ENCODE measurements around the gene ELL. TPM values are rescaled to one million over a fixed set of nuclear protein-coding genes. Genes with fewer than 3 reads are reported as not detected.

Gene ELL
- total and polyA plus RNA-seq, 9 of the 15 experiments (the other 6 are each of a cell fraction or from before 2014, with no cell fraction given) = 0.24 to 22.5 (median 4.1) TPM

DNA sequence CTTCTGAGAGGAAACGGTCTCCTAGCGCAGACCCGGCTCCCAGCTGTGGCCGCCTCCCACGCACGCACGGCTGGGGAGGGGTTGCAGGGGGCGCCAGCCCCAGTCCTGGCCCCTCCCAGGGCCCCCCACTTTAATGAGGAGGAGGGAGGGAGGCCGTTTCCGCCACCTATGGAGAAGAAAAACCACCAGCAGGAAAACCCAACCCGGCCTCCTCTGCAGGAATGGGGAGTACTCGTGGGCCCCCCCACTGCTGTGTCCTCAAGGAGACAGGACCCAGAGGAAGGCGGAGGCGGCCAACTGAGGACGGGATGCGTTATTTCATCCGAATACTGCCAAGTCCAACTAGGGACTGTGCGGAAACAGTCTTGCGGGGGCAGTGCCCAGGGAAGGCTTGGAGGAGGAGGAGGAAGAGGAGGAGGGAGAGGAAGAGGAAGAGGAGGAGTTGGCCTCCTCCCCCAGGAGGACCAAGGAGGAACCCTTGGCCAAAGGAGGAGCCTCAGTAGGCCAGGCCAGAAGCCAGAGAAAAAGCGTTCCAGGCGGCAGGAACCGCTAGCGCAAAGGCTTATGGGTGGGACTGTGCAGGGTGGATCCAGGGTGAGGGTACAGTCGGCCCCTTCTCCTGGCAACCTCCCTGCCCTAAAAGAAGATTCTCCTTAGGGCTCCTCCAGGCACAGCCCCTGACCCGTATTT lies 106.5 kb downstream of the ELL start (continued):
- no peak for TF ChIP-seq REST (IDR thresholded peaks at IDR 0.05; ENCODE audit: borderline replicate concordance)
- peak; percentile 74; the same call in 1 of the 2 replicates for TF ChIP-seq REST (CRISPR knock-in tag; IDR thresholded peaks at IDR 0.05; ENCODE audit: low read depth)
- TF ChIP-seq ARID4B (CRISPR knock-in tag; IDR thresholded peaks at IDR 0.05) = no peak
- TF ChIP-seq HIVEP1 (CRISPR knock-in tag; IDR thresholded peaks at IDR 0.05) = peak; percentile 85
- TF ChIP-seq SUPT5H (IDR thresholded peaks at IDR 0.05) = peak; percentile 66
- TF ChIP-seq ZNF785 (CRISPR knock-in tag; IDR thresholded peaks at IDR 0.05) = no peak
- no peak for TF ChIP-seq ZBTB8A (IDR thresholded peaks at IDR 0.05; ENCODE audit: partially characterized antibody)
- peak; percentile 37; the same call in 1 of the 2 replicates for TF ChIP-seq ATF7 (IDR thresholded peaks at IDR 0.05)
- no peak for TF ChIP-seq SREBF1 (IDR thresholded peaks at IDR 0.05; ENCODE audit: borderline replicate concordance, low read depth, low read length)
- no peak for TF ChIP-seq ZNF561 (CRISPR knock-in tag; conservative IDR thresholded peaks at IDR 0.05)
- no peak for TF ChIP-seq CCNT2 (IDR thresholded peaks at IDR 0.05; ENCODE audit: borderline replicate concordance, extremely low read depth, insufficient read length, low read depth, low read length)
- no peak for TF ChIP-seq EZH2 (IDR thresholded peaks at IDR 0.05; ENCODE audit: borderline replicate concordance, low read depth, low read length)
- no peak for TF ChIP-seq CHCHD3 (CRISPR knock-in tag; IDR thresholded peaks at IDR 0.05)
- TF ChIP-seq SMARCB1 (IDR thresholded peaks at IDR 0.05; ENCODE audit: insufficient read length, low read depth) = no peak
- TF ChIP-seq CBFA2T3 (IDR thresholded peaks at IDR 0.05) = 0 out of 2 replicates have a peak, but pooled peaks have one; percentile 12
- no peak for TF ChIP-seq ZFP30 (CRISPR knock-in tag; IDR thresholded peaks at IDR 0.05; ENCODE audit: borderline replicate concordance)
- no peak for TF ChIP-seq ELF2 (CRISPR knock-in tag; IDR thresholded peaks at IDR 0.05)
- no peak for TF ChIP-seq BMI1 (IDR thresholded peaks at IDR 0.05; ENCODE audit: low read length)
